AG08395 (cell line): ENCODE results near the gene SLC37A1.
"Not testable (repeated sequence)": the region's sequence is repeated elsewhere in the genome, so short reads cannot be mapped to it uniquely, and the experiment has no call there.

Experiments
- DNase-seq: peaks from one replicate; pipeline ENCODE4 v3.0.0; 2012; ENCODE audit warnings: mixed read lengths, low spot score

Gene SLC37A1

DNA sequence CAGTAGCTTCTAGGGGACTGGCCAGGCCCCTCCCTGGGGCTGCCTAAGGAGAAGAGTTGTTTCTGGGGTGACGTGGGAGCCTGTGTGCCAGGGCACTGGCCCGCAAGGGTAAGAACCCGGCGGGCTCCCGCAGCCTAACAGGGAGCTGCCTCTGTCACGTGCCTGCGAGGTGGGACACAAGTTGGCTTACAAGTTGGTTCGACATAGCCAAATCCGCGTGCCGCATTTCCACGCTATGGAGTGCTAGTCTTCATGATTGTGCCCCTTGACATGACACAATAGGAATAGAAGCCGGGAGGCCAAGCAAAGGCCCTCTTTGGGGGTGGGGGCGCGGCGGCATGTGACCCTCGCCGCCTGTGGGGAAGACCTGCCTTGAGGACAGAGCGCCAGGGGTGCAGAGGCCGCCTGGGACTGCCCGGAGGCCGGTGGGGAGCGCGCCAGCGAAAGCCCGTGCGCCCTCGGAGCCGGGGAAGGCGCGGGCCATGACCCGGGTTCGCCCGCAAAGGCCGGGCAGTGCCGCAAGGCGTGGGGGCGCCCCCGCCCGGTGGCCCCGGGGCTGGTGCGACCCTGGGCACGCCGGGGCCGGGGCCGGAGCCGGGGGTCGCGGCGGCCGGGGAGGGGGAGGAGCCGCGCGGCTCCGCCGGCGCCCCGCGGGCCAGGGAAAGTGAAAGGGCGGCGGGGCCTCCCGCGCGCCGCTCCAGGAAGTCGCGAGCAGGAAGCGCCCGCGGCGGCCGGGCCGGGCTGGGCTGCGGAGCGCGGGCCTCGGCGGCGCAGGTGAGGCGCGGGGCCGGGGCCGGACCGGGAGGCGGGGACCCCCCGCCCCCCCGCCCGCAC, at the start of gene SLC37A1:
TSS of gene SLC37A1 (plus strand) at position 702 of the 834 bp plus-strand sequence. CDS start 4,603 bp downstream, outside the sequence.
- no peak for DNase-seq

GRCh38 chr21:42463861-42464515, 49.7 kb upstream of the SLC37A1 start:
- peak; percentile 20 for DNase-seq

DNA sequence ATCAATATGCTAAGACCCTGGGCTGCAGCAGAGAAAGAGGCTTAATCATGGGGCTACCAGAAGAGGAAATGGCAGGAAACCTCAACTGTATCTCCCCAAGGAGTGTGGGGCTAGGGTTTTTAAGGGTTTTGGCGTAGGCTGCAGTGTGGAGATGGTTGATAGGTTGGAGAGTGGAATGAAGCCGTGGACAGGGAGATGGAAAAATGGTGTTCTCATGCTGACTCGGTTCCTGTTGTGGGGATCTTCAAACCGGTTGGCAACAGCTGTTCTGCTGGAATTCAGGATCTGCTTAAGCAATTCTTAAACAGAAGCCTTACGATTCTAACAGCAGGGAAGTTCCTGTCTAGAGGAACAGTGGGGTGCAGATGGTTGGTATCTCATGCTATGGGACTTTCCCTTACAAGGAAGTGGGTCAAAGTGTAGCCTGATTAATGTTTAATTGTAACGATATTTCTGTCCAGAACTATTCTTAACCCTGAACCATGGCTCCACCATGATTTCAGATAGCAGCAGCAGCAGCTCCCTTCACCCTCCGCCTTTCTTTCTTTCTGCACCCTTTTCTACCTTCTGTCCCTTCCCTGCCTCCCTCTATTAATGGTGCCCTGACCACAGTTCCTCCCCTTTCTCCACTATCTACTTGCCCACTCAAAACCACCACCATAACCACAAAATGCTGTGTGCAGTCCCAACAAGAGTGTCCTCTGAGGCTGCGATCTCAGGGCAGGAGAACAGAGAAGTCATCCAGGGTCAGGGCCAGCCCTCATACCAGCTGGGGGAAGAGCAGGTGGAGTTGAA, 48.4 kb upstream of the SLC37A1 start:
- DNase-seq: no peak

DNA sequence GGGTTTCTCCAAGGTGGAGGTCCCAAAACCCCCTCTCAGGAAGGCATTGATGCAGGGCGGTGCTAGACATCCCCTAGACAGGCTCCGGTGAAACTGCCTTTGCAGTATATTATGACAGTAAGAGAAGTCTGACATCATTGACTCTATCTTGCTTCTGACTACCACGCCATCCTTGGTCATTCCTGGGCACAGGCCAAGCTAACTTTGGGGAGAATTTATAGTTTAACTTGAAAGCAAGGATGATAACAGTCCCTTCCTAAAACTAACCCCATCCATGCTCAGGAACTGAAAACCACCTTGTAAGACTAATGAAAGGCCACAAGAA, 47.9 kb upstream of the SLC37A1 start:
- DNase-seq: no peak

DNA sequence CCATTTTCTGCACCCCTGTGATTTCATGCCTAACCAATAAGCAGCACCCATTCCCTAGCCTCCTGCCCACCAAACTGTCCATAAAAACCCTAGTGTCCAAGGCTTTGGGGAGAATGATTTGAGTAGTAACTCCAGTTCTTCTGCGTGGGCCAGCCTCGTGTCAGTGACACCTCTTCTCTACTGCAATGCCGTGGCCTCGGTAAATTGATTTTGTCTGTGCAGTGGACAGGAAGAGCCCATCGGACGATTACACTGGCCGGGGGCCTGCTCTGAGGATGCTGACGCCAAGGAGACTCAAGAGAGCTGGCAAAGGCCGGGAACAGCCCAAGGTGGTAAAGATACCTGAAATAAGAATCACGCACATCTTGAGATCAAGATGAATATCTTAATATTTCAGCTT, 47.0 kb upstream of the SLC37A1 start:
- DNase-seq: no peak

DNA sequence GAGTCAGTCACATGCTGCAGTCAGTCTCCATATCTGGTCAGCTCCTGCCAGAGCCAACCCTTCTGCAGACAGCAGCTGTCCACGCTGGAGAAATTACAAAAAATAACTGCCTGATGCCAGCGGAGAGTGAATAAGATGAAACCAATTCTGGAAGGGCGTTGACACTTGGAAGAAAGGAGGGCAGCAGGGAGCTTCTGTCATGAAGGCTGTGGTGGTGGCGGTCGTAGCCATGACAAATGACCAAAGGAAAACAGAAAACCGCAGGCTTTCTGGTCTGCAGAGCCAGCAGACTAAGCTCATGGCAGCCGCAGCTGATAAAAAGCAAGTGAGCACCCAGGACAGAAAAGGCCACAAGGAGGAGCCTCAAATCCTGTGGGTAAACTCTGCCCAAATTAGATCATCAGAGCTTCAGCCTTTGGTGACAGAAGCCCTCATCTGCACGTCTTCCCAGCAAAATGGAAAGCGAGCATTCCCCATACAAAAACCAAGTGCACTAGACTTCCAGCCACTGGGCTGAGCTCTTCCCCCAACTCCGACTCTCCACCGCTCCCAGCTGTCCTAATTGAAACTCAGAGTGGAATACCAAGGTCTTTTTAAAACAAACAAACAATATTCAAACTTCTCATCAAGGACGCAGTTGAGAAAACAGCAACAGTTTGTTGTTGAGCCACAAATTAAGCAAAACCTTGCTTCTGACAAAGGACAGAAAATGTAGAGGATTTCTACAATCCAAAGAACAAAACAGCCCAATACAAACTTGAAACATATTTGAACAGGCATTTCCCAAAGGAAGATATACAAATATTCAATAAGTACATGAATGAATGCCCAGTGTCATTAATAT, 46.3 kb upstream of the SLC37A1 start:
- peak; percentile 37 for DNase-seq

DNA sequence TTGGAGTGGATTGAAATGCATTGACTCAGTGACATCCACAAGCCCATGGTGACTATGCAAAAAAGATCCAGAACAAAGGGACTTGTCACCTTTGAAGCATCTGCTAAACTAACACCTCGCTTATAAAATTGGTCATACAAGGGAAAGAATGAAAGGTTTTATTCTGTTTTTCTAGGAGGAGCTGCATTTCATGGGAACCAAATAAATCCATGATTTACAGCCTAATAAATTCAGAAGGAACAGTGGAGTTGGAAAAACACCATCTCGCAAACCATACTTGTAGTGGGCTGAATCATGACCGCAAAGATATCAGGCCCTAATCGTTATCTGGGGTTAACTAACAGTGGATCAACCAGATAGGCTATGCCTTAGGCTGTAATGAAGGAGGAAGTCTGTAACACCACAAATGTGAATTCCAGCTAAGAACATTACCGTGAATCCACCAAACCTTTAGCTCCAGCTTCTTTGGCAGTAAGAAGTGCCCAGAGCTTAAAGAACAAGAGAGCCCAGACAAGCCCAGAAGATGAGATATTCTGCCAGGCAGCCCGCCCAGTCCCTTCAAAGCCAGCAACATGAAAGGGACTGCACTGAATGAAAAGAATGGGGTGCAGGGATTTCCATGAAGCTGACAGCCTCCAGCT, 45.0 kb upstream of the SLC37A1 start:
- no peak for DNase-seq

DNA sequence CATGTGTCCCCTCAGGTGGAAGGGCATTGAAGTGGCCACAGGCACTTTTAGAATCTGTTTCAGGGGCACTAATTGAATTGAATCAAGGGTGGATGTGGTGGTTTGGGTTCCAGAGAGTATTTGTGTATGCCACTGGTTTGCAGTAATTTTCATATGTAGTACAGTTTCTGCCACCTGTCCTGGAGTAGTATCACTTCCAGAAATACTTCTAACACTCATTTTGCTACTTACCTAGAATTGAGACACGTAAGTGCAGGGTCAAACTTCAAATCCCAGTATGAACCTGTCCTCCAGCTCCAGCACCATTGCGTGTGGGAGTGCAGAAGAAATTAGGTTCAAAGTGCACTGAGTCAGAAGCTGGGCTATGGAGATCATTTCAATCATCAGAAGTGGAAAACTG, 44.4 kb upstream of the SLC37A1 start:
- no peak for DNase-seq

- DNase-seq: not testable (repeated sequence)
Observed at GRCh38 chr21:42469726-42470125, 43.9 kb upstream of the SLC37A1 start.

DNA sequence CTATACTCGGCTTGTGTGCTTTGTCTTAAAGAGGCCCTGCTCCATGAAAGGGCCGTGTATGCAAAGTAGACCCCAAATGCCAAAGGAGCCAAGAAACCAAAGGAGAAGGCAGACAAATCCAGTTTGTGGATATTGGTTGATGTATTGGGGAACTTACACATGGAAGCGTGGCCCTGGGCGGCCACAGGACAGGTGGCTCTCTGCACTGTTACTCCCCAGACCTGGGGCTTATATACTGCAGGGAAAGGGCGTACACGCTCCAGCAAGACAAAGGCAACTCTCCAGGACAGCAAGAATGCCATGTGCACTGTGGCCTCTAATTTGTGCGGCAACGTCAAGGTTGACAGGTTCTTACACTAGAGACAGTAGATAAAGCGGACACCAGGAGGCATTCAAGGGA, 42.4 kb upstream of the SLC37A1 start:
- DNase-seq: no peak

GRCh38 chr21:42471716-42472330, 41.8 kb upstream of the SLC37A1 start:
- no peak for DNase-seq

GRCh38 chr21:42472521-42472920, 41.1 kb upstream of the SLC37A1 start:
- no peak for DNase-seq

DNA sequence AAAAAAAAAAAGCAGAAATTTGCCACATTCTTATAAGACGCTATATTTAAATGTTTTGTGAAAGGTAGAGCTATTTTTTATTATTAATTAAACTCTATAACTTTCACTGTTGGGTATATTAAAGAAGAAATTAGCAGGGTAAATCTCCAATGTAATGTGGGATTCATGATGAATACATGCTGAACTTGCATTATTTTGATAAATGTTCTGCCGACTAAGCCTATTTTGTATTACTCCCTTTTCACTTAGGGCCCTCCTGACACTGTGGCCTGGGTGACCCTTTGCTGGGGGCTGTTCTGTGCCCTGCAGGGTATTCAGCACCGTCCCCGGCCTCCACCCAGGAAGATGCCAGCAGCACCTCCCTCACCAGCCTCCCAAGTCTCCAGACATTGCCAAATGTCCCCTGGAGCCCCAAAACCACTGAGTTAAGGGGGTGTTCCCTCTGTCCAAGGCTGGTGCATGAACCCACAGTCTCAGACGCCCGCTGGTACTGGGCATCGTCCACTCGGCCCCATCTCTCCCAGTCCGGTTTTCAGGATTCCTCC, 40.1 kb upstream of the SLC37A1 start:
- no peak for DNase-seq

DNA sequence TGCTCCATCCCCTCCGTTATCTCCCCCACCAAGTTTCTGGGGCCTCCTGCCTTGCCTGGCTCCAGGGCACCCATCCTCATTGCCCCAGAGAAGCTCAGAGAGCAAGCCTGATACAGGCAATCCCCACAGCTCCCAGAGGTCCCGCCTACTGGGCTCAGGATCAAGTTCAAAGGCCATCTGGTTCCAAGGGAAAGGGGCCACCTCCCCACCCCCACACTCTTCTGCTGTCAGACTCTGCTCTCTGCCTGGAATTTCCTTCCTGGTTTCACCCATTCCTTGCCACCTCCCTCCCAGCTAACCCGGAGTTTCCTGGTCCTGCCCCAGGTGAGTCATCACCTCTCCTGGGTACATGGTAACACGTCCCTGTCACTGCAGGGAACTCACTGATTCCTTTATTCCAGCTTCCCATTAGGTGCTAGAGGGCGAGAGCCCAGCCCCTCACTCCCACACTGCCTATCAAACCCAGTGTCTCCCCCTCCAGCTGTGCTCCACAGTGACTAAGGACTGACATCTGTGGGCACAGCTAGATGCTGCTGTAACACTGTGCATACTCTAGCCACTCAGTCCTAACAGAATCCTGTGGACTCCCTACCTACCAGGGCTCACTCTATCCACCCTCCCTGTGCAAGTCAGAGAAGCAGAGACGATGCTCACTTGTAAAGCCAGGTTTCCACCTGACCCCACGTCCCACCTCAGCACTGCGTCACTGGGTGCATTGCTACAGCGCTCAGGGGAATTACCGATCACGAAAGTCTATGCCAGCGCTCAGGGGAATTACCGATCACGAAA, 39.4 kb upstream of the SLC37A1 start:
- DNase-seq: peak; percentile 13

DNA sequence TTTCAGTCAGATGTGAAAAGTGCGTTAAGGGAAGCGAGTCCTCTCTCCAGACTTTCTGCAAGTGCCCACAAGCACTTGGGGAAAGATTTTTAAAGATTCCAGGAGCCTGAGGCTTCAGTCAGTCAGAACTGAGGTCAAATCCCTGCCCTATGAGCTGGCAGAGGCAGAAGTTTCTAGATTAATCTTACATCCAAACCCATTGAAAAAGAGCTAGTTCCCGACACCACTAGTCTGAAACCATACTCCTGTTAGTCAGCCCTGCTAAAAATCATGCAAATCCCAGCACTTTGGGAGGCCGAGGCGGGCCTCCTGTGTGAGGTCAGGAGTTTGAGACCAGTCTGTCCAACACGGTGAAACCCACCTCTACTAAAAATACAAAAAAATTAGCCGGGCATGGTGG, 38.6 kb upstream of the SLC37A1 start:
- DNase-seq: no peak

DNA sequence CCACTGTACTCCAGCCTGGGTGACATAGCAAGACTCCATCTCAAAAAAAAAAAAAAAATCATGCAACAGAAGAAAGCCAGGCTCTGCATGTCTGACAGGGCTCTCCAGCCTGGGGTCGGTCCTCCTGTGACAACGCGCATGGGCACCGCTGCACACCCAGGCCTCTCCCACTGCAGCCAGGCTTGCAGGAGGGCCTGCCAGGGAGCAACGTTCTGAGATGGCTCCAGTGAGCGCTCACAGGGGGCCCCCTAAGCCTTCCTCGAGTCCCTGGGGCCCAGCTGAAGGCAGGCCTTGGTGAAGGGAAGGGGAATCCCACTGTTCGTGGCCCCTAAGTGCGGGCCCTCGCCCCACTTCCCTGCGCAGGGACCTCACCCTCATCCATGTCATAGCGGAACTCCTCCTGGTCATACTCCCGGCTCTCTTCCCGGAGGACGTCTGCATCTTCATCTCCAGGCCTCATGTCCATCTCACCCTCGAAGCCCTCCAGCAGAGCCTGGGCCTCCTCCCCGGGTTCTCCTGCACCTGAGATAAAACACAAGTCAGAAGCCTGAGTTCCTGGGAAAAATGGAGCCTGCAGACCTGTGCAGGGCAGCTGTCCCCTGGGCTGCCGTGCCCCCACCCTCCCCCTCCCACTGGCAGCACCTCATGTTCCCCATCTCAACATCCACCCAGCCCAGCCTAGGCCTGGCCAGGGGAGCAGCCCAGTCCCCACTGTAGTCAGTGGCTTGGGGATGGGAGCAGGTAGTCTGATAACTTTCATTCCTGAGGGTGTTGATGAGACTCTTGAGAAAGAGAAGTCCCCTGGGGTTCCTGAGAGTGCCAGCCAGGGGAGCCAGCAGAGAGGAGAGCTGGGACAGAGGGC, 37.9 kb upstream of the SLC37A1 start:
- DNase-seq: no peak

GRCh38 chr21:42476388-42477331, 37.0 kb upstream of the SLC37A1 start:
- DNase-seq: no peak

- no peak for DNase-seq
Observed at GRCh38 chr21:42478504-42478903, 35.1 kb upstream of the SLC37A1 start.
